ENCODE data around the gene MACF1.

MACF1 gene

DNA sequence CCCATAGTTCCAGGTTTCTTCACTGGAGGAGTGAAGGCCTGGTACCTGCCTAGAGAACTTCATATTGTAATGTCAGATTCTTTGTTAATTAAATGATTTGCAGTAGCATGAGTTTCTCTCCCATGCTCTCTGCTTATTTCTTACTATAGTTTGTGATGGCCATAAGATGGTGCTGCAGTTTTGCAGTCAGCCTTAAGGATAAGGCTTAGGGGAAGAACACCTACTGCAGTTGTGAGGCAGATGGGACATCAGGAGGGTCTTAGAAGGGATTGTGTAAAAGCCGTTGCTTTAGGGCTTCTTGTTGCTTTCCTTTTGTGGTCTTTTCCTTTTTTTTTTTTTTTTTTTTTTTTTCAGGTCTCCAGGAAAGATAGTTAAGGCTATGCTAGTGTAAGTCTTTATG lies 61.8 kb downstream of the MACF1 start:
- DNase-seq = peak; percentile 94

GRCh38 chr1:39266792-39267191 lies 62.3 kb downstream of the MACF1 start:
- no peak for DNase-seq

GRCh38 chr1:39268112-39268581 lies 63.7 kb downstream of the MACF1 start:
- DNase-seq = peak; percentile 100

- peak; percentile 98 for DNase-seq
These were observed 64.4 kb downstream of the MACF1 start for GRCh38 chr1:39268906-39269305.

DNA sequence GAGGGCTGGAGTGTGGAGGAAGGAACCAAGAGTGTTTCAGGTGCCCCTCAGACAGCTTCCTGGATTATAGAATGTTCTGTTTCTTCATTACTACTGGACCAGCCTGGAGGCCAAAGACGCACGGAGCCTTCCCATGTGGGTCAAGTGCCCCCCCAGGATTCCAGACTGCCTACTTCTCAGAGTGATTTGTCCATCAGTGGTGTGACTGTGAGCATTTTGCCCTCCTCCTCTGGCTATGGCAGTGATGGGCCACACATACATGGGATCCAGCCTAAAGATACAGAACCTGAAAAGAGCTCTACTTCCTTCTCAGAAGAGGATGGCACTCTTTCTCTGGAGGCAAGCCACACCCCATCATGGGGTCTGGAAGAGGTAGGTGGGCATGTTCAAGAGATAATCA lies 64.9 kb downstream of the MACF1 start:
- DNase-seq = no peak

GRCh38 chr1:39269791-39270342 lies 65.4 kb downstream of the MACF1 start:
- DNase-seq = peak; percentile 97

DNA sequence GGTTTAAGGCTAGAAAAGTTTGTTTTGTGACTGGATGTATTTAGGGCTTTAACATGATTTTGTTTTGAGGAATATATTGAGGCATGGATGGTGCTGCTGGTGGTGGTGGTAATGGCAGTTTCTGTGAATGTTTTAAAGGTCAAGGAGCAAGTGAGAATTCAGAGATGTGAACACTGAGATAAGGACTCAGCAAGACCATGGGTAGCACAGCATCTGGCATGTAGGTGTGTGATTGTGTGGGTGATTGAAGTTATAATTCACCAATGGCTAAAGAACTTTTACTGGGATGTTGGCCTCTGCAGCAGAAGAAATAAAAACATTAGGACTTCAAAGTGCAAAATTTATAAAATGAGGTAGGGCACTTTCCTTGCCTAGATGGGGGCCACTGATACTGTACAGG lies 65.9 kb downstream of the MACF1 start:
- DNase-seq = no peak

DNA sequence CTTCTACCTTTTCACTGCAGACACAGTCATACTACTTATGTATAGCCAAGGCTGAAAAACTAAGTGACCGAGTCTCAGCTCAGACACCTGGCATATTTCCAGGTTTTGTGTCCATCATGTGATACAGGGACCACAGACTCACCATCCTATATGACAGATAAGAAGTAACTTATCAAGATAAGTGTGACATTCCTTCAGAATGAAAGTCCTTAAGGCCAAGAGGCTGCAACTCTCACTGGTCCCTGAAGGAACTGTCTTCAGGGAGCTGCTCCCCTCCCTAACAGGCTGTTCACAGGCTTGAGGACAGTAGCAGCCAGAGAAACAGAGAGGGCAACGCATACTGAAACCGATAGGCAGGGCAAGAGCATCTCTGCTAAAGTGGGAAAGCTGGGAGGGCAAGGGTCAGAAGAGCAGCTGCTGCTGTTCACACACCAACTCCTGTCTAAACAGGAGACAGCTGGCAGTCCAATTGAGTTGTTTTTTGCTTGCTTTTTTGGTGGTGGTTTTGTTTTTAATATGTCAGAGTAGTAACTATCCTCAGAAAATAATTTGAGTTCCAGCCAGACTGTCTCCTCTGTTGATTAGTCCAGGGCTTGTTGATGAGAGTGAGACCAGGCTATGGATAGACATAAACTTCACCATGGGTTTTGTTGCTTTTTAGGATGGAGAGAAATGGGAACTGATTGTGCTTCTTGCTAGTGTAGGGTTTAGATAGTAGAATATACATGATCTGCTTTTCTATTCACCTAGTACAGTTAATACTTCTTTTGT lies 67.7 kb downstream of the MACF1 start:
- DNase-seq = peak; percentile 100

DNA sequence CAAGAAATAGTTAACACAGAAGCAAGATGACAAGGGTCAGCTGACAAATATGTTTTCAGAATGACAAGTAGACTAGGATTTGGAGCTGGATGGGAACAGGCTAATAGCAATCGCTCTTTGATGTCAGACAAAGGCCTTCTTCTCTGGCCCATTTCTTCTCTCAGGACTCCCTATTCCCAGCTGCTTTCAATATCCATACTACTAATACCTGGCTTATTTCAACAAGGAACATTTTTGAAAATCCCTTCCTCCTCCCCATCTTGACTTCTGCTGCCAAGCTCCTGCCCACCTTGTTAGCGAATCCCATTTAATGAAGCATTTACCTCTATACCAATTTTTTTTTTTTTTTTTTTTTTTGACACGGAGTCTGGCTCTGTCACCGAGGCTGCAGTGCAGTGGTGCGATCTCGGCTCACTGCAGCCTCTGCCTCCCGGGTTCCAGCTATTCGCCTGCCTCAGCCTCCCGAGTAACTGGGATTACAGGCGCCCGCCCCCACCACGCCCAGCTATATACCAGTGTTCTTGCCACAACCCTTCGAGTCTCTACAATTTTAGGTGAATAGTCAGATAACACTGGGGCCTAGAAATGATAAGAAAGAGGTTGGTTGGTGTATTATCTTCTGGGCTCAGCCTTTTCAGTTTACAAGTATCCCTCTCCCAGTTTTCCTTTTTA lies 68.4 kb downstream of the MACF1 start:
- peak; percentile 100 for DNase-seq

DNA sequence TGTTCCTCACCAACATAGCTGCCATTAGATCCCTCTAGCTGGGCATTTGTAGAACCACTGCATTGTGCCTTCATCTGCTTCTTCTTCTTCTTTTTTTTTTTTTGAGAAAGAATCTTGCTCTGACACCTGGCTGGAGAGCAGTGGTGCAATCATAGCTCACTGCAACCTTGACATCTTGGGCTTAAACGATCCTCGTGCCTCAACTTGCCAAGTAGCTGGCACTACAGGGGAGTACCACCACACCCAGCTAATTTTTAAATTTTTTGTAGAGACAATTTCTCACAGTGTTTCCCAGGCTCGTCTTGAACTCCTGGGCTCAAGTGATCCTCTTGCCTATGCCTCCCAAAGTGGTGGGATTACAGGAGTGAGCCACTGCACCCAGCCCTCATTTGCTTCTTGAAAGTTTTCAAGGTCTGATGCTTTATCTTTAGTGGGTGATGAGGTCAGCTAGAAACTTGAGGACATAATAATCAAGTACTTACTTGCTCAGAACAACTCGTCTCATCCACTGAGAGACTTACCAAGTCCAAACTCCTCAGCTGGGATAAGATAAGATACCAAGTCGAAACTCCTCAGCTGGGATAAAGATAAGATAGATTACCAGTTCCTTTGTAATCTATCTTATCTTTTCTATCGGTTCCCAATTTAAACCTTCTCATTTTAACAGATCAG lies 71.5 kb downstream of the MACF1 start:
- no peak for DNase-seq

DNA sequence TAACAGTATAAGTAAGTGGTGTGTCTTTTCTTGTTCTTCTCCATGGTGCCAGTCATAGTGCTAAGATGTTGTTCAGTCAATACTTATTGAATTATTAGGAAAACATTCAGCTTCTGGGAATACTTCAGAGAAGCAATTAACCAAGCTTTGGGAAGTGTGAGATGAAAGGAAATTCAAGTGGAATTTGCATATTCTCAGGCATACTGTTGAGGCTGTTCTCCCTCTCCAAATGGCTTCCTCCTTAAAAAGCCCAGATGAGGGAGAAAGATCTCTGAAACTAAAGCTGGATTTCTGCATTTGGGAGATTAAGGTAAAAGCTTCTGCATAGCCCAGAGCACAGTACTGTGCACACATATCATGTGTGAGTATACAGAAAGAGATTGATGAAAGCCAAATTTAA lies 73.4 kb downstream of the MACF1 start:
- no peak for DNase-seq

- DNase-seq = no peak
These were observed 78.2 kb downstream of the MACF1 start for GRCh38 chr1:39282537-39283216.

- DNase-seq = no peak
These were observed 79.4 kb downstream of the MACF1 start for GRCh38 chr1:39283858-39284257.

DNA sequence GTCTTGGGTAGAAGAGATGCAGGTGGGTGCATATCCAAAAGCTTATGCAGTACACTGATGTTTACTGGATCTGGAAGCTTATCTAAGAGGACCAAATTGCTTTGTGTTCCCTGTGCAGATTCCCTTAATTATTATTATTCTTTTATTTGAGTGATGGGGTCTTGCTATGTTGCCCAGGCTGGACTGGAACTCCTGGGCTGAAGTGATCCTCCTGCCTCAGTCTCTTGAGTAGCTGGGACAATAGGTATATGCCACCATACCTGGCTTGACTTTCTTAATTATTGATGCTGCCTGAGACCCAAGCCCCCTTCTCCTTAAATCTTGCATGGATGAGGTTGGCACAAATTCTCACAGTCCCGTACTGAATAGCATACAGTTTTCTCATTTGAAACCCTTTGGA lies 83.0 kb downstream of the MACF1 start:
- DNase-seq = no peak

- no peak for DNase-seq
These were observed 84.4 kb downstream of the MACF1 start for GRCh38 chr1:39288735-39289465.

DNA sequence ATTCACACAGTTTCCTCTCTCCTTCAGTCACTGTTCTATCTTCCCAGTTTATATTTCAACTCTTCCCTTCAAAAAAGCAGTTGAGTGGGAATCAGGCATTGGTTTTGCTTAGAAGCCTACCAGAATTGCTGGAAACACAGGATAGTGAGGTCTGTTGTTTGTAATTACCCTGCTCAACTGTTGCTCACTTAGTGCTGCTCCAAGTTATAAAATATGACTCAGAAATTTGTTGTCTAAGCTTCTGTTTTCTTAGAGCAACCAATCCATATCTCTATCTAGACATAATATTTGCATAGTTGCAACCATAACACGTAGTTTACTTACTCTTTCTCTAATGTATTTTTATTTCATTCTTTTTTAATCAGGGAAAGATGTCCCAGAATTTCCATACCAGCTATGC lies 87.9 kb downstream of the MACF1 start:
- no peak for DNase-seq

DNA sequence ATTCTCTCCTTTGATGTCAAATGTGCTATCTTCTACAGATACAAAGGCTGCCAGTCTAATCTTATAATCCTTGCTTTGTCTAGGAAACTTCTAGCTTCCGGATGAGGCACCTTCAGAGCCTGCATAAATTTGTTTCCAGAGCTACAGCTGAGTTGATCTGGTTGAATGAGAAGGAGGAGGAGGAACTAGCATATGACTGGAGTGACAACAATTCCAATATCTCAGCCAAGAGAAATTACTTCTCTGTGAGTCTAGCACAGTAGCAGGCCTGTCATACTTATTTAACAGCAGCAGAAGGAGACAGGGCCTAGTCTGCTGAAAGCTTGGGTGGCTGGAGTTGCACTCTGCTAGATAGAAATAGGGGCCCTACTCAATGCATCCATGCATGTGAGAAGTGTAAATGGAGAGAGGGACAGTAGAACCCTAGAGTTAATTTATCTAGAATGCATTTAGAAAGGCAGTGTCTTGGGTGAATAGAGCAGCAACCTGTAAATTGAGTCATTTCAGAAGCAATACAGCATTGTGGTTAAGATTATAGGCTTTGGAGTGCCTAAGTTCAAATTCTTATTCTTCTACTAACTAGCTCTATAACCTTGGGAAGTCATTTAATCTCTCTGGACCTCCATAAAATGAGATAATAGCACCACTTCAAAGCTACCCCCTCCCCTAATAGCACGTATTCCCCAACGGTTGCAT lies 89.0 kb downstream of the MACF1 start:
- DNase-seq = no peak

DNA sequence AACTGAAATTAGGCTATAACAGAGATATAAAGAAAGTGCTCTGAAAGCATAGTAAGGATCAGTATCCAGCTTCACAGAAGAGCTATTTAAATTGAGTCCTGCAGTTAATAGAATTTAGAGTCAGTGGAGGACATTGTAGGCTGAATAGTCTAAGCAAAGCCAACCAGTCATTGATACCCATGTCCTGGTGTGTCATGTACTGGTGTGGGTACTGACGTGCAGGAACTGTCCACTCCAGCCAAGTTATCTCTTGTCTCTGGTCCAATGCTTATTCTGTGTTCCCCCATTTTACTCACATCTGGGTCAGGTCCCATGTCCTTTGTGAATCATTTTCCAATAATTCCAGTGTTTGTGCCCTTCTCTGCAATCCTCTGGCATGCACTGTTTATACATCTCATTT lies 90.0 kb downstream of the MACF1 start:
- no peak for DNase-seq

DNA sequence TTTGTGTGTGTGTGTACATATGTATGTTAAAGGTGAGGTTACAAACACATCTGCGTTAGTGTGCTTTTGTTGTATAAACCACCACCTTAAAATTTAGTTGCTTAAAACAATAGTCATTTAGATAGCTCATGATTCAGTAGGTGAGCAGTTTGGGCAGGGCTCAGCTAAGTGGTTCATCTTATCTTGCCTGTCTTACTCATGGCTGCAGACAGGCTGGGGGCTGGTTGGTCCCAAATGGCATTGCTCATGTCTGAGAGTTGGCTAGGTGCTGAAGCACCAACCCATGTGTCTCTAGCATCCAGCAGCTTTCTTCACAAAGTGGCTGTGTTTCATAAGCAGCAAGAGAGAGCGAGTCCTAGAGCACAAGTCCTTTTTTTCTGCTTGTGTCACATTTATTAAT lies 91.4 kb downstream of the MACF1 start:
- DNase-seq = no peak

DNA sequence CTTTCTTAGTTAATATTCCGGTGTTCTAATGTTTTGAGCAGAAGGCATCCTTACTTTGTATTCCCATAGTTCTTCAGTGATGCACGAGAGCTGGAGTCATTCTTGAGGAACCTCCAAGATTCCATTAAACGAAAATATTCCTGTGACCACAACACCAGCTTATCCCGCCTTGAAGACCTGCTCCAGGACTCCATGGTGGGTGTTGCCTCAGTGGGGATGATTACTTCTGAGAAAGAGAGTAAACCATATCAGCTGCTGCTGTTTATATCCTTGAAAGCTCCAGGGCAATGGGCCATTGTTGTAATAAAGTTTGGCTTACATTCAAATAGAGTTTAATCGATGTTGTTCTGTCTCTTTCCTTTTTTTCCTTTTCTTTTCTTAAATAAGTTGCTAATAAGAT lies 93.1 kb downstream of the MACF1 start:
- no peak for DNase-seq

GRCh38 chr1:39301606-39302005 lies 97.1 kb downstream of the MACF1 start:
- no peak for DNase-seq

DNA sequence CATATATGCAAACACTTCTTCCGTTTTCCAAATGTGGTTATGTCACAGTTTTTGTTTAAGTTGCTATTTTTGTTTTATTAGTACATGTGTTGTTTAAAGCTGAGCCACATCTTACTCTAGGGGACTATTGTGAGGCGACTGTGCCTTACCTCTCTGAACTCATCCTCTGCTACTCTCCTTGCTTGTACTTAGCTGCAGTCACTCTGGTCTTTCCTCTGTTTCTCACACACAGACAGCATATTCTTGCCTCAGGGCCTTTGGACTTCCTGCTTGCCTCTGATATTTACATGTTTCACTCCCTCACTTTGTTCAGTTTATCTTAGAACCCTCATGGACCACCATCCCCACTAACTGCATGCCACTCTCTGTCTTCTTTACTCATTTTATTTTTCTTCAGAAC lies 101.1 kb downstream of the MACF1 start:
- DNase-seq = no peak

Measured in NCI-H748 treated with DMSO at 0.1 percent for 48 hours (cell line).